ENCODE measurements around the gene TMEM117.

DNA sequence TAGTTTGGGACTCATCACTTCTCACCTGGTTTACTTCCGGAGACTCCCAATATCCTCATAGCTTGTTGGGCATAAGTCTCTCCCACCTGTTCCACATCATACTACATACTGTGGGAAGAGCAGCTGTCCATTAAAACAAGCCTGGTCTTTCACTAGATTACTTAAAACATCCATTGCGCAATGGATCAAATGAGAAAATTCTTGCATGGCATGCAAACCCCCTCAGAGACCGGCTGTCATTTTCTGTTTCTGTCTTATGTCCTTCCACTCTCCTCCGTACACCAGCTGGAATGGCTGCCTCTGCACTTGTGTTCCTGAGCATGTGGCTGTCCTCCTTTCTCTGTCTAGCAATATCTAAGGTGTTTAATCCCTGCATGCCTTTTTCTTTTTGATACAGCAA, 265.6 kb downstream of the TMEM117 start:
- TF ChIP-seq, protein P1, sequence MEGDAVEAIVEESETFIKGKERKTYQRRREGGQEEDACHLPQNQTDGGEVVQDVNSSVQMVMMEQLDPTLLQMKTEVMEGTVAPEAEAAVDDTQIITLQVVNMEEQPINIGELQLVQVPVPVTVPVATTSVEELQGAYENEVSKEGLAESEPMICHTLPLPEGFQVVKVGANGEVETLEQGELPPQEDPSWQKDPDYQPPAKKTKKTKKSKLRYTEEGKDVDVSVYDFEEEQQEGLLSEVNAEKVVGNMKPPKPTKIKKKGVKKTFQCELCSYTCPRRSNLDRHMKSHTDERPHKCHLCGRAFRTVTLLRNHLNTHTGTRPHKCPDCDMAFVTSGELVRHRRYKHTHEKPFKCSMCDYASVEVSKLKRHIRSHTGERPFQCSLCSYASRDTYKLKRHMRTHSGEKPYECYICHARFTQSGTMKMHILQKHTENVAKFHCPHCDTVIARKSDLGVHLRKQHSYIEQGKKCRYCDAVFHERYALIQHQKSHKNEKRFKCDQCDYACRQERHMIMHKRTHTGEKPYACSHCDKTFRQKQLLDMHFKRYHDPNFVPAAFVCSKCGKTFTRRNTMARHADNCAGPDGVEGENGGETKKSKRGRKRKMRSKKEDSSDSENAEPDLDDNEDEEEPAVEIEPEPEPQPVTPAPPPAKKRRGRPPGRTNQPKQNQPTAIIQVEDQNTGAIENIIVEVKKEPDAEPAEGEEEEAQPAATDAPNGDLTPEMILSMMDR (IDR thresholded peaks at IDR 0.05; ENCODE audit: low read depth, low read length): no peak
- no peak for TF ChIP-seq EZH2phosphoT487 (IDR thresholded peaks at IDR 0.05; ENCODE audit: low read depth)
